Measurements from ENCODE around the gene AANAT.
A peak's percentile ranks its signal among the peaks of the same experiment; 100 is the strongest.

DNA sequence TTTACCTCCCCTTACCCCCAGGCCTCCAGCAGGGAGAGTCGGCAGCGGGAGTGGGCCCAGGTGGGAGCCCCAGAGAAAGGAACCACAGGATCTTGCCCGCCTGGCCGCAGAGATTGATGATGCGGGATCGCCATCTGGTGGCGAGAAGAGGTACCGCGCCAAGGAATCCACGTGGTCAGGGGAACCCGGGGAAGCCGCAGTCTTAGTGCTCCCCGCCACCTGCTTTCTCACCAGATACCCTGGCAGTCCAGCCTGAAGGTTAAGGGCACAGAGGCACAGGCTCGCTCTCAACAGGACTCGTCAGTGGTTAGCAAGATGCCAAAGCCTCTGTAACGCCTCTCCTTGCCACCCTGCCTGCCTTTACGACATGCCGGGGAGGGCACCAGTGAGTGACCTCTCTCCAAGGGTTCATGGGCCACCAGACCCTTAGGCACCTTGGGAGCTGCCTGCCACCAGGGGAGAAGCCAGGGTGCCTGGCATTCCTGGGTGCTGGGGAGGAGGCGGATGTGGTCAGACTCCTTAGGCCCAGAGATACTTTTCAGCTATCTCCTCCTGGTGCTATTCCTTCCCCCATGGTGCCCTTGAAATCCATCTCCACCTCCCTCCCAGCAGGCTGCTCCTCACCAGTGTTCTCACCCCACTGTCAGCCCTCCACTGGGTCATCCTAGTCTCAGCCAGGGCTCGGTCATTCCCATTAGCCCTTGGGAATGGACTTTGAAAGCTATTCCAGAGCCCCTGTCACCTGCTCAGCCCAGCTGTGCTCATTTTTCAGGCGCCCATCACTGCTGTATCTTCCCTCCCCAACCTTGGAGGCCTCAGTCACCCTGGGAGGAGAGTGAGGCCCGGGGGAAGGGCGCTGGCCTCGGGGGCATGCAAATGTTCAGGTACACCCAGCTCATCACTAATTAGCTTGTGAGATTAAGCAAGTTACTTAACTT is 39.3 kb downstream of the AANAT start:
- no peak for TF ChIP-seq POLR2A (IDR thresholded peaks at IDR 0.05)
- TF ChIP-seq CTCF (IDR thresholded peaks at IDR 0.05) = peak; percentile 94 to 96 (median 95)

Data from right lobe of liver (tissue), 4 donors.